Measurements from ENCODE around the gene NUCKS1.

- no peak for TF ChIP-seq CTCF (IDR thresholded peaks at IDR 0.05)
- TF ChIP-seq EP300 (IDR thresholded peaks at IDR 0.05): no peak
Observed at GRCh38 chr1:205798577-205798976, 48.6 kb upstream of the NUCKS1 start.
